HepG2 (cell line): Measurements from ENCODE around the gene SBNO2.

Experiments used
- AHR ChIP-seq: IDR thresholded peaks from 2 replicates; pipeline ENCODE4 v1.6.1; 2018; ENCODE audit warnings: missing genetic modification reagents, missing compliant biosample characterization
- BHLHE40 ChIP-seq: IDR thresholded peaks from 2 replicates; pipeline ENCODE4 v1.6.1; 2011; ENCODE audit warnings: low read length, improper control_type of control experiment
- EZH2 ChIP-seq: conservative IDR thresholded peaks from 2 replicates; pipeline ENCODE4 v1.6.1; 2012; ENCODE audit warnings: mild to moderate bottlenecking, low read depth, low read length, moderate library complexity
- HOXD1 ChIP-seq: sonication (generic); formaldehyde crosslinking; IDR thresholded peaks from 2 replicates; pipeline ENCODE4 v1.5.0; 2020; ENCODE audit warnings: missing genetic modification reagents
- JUN ChIP-seq: sonication (generic); formaldehyde crosslinking; IDR thresholded peaks from 2 replicates; pipeline ENCODE4 v1.4.0; 2020; ENCODE audit warnings: mild to moderate bottlenecking, missing genetic modification reagents
- MZF1 ChIP-seq: sonication (generic); formaldehyde crosslinking; IDR thresholded peaks from 2 replicates; pipeline ENCODE4 v1.8.1; 2023; ENCODE audit warnings: mild to moderate bottlenecking, missing genetic modification reagents, borderline replicate concordance
- POLR2A ChIP-seq, 2 experiments: IDR thresholded peaks; 2 replicates each; pipeline ENCODE4 v1.6.1; 2011; ENCODE audit warnings: low read depth in 2 of 2, low read length in 2 of 2, mild to moderate bottlenecking in 1 of 2, moderate library complexity in 1 of 2; ENCODE audit not compliant: insufficient read depth in 1 of 2
- REST ChIP-seq, 2 experiments: IDR thresholded peaks; 2 replicates each; pipeline ENCODE4 v1.6.1; 2011 to 2012; ENCODE audit warnings: low read length in 2 of 2, borderline replicate concordance in 1 of 2, low read depth in 1 of 2, mild to moderate bottlenecking in 1 of 2, moderate library complexity in 1 of 2
- ZFX ChIP-seq: sonication (generic); formaldehyde crosslinking; IDR thresholded peaks from 2 replicates; pipeline ENCODE4 v1.4.0; 2020; ENCODE audit warnings: mild to moderate bottlenecking, low read depth, missing genetic modification reagents, moderate library complexity
- ZNF563 ChIP-seq: sonication (generic); formaldehyde crosslinking; IDR thresholded peaks from 2 replicates; pipeline ENCODE4 v1.8.0; 2022; ENCODE audit warnings: mild to moderate bottlenecking, moderate library complexity, missing genetic modification reagents
- ZNF646 ChIP-seq: sonication (generic); formaldehyde crosslinking; IDR thresholded peaks from 2 replicates; pipeline ENCODE4 v1.9.0; 2021; ENCODE audit warnings: mild to moderate bottlenecking, missing genetic modification reagents

- no peak for TF ChIP-seq EZH2
- no peak for TF ChIP-seq ZFX (CRISPR knock-in tag)
- TF ChIP-seq REST (IDR thresholded peaks at IDR 0.05; ENCODE audit: borderline replicate concordance in 1 of 2, low read depth in 1 of 2, low read length in 2 of 2): no peak
- TF ChIP-seq MZF1 (CRISPR knock-in tag): no peak
- TF ChIP-seq ZNF563: no peak
- no peak for TF ChIP-seq POLR2A (IDR thresholded peaks at IDR 0.05; ENCODE audit: insufficient read depth in 1 of 2, low read depth in 2 of 2, low read length in 2 of 2)
- no peak for TF ChIP-seq ZNF646 (CRISPR knock-in tag)
- no peak for TF ChIP-seq BHLHE40
- no peak for TF ChIP-seq JUN (CRISPR knock-in tag)
- TF ChIP-seq HOXD1: no peak
- no peak for TF ChIP-seq AHR (CRISPR knock-in tag)
Observed at GRCh38 chr19:1086613-1087012, 87.5 kb downstream of the SBNO2 start.
